Measurements from ENCODE around the gene PCDHB4.
"Not testable (repeated sequence)": the region's sequence is repeated elsewhere in the genome, so short reads cannot be mapped to it uniquely, and the experiment has no call there.

PCDHB4 gene

DNA sequence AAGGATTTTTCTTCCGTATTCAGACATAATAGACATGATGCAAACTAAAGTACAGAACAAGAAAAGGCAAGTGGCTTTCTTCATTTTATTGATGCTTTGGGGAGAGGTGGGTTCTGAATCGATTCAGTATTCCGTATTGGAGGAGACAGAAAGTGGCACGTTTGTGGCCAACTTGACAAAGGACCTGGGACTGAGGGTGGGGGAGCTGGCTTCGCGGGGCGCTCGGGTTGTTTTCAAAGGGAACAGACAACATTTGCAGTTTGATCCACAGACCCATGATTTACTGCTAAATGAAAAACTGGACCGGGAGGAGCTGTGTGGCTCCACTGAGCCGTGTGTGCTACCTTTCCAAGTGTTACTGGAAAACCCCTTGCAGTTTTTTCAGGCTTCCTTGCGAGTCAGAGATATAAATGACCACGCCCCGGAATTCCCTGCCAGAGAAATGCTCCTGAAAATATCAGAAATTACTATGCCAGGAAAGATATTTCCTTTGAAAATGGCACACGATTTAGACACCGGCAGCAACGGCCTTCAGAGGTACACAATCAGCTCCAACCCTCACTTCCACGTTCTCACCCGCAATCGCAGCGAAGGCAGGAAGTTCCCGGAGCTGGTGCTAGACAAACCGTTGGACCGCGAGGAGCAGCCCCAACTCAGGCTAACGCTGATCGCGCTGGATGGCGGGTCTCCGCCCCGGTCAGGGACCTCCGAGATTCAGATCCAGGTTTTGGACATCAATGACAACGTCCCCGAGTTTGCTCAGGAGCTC, 28.8 kb downstream of the PCDHB4 start:
- DNase-seq (ENCODE audit: low read depth in 2 of 2) = no peak

DNA sequence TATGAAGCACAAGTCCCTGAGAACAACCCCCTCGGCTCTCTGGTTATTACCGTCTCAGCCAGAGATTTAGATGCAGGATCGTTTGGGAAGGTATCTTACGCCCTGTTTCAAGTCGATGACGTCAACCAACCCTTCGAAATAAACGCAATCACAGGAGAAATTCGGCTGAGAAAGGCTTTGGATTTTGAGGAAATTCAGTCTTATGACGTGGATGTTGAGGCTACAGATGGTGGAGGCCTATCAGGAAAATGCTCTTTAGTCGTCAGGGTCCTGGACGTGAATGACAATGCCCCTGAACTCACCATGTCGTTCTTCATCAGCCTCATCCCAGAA, 29.3 kb downstream of the PCDHB4 start:
- no peak for DNase-seq (ENCODE audit: low read depth in 2 of 2)

DNA sequence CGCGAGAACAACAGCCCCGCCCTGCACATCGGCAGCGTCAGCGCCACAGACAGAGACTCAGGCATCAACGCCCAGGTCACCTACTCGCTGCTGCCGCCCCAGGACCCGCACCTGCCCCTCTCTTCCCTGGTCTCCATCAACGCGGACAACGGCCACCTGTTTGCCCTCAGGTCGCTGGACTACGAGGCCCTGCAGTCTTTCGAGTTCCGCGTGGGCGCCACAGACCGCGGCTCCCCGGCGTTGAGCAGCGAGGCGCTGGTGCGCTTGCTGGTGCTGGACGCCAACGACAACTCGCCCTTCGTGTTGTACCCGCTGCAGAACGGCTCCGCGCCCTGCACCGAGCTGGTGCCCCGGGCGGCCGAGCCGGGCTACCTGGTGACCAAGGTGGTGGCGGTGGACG, 30.0 kb downstream of the PCDHB4 start:
- not testable (repeated sequence) for DNase-seq (ENCODE audit: low read depth in 2 of 2)

DNA sequence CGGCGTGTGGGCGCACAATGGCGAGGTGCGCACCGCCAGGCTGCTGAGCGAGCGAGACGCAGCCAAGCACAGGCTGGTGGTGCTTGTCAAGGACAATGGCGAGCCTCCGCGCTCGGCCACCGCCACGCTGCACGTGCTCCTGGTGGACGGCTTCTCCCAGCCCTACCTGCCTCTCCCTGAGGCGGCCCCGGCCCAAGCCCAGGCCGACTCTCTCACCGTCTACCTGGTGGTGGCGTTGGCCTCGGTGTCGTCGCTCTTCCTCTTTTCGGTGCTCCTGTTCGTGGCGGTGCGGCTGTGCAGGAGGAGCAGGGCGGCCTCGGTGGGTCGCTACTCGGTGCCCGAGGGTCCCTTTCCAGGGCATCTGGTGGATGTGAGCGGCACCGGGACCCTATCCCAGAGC, 30.5 kb downstream of the PCDHB4 start:
- DNase-seq (ENCODE audit: low read depth in 2 of 2) = not testable (repeated sequence)

DNA sequence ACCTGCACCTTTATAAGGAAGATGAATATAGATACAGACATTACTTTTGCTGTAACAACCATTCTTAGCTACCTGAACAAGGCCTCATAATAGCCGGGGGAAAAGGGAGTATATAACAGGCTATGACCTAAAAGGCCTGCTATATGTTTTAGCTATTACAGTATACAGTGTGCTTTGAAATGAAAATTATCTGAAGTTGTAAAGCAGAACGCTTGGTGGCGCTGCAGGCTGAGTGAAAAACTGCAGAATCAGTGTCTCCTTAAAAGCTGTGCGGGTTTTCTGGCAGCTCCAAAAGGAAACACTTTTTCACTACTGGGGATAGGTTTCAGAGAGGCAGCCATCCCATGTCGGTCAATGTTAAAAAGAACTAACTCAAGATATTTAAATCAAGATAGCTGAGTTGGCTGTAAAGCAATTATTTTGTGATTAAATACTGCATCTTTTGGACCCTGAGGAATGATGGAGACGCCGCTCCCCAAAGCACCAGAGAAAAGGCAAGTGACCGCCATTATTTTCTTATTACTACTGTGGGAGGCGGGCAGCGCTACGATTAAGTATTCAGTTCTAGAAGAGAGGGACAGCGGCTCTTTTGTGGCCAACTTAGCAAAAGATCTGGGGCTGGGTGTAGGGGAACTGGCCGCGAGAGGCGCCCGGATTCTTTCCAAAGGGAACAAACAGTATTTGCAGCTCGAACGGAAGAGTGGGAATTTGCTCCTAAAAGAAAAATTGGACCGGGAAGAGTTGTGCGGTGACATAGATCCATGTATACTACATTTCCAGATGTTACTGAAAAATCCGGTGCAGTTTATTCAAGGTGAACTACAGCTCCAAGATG, 34.1 kb downstream of the PCDHB4 start:
- DNase-seq (ENCODE audit: low read depth in 2 of 2) = no peak

DNA sequence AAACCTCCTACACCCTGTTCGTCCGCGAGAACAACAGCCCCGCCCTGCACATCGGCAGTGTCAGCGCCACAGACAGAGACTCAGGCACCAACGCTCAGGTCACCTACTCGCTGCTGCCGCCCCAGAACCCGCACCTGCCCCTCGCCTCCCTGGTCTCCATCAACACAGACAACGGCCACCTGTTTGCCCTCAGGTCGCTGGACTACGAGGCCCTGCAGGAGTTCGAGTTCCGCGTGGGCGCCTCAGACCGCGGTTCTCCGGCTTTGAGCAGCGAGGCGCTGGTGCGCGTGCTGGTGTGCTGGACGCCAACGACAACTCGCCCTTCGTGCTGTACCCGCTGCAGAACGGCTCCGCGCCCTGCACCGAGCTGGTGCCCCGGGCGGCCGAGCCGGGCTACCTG, 35.7 kb downstream of the PCDHB4 start:
- DNase-seq (ENCODE audit: low read depth in 2 of 2) = not testable (repeated sequence)

DNA sequence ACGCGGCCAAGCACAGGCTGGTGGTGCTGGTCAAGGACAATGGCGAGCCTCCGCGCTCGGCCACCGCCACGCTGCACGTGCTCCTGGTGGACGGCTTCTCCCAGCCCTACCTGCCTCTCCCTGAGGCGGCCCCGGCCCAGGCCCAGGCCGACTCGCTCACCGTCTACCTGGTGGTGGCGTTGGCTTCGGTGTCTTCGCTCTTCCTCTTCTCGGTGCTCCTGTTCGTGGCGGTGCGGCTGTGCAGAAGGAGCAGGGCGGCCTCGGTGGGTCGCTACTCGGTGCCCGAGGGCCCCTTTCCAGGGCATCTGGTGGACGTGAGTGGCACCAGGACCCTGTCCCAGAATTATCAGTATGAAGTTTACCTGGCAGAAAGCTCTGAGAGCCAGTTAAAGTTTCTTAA, 36.3 kb downstream of the PCDHB4 start:
- not testable (repeated sequence) for DNase-seq (ENCODE audit: low read depth in 2 of 2)

DNA sequence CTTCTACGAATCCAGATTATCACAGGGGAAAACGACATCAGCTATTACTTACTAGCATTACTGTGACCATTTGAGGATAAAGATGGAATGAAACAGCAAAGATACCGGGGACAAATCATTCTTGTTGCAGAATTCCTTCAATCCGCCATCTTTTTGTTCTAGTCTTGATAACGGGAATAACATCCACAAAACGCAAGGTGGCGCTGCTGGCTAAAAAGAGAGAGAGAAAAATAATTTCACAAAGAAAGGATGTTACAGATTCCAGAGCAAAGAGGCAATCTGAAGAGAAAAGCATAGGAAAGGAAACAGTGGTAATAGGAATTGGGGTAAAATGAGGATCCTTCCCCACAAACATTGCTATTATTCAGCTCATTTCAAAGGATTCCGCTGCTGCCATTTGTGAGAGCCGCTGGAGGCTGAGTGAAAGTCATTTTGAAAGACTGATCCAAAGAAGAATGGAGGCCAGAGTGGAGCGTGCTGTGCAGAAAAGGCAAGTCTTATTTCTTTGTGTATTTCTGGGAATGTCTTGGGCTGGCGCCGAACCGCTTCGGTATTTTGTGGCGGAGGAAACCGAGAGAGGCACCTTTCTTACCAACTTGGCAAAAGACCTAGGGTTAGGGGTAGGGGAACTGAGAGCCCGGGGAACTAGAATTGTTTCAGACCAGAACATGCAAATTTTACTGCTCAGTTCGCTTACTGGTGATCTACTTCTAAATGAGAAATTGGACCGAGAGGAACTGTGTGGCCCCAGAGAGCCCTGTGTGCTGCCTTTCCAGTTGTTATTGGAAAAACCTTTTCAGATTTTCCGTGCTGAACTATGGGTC, 51.0 kb downstream of the PCDHB4 start, which contains the start of gene PCDHB7:
TSS of gene PCDHB7 (plus strand) at position 264 of the 824 bp plus-strand sequence. CDS start at position 456, 192 bp downstream.
- DNase-seq (ENCODE audit: low read depth in 2 of 2) = no peak

DNA sequence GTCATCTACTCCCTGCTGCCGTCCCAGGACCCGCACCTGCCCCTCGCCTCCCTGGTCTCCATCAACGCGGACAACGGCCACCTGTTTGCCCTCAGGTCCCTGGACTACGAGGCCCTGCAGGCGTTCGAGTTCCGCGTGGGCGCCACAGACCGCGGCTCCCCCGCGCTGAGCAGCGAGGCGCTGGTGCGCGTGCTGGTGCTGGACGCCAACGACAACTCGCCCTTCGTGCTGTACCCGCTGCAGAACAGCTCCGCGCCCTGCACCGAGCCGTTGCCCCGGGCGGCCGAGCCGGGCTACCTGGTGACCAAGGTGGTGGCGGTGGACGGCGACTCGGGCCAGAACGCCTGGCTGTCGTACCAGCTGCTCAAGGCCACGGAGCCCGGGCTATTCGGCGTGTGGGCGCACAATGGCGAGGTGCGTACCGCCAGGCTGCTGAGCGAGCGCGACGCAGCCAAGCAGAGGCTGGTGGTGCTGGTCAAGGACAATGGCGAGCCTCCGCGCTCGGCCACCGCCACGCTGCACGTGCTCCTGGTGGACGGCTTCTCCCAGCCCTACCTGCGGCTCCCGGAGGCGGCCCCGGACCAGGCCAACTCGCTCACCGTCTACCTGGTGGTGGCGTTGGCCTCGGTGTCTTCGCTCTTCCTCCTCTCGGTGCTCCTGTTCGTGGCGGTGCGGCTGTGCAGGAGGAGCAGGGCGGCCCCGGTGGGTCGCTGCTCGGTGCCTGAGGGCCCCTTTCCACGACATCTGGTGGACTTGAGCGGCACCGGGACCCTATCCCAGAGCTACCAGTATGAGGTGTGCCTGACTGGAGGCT, 52.9 kb downstream of the PCDHB4 start:
- not testable (repeated sequence) for DNase-seq (ENCODE audit: low read depth in 2 of 2)
